Adipocyte (in vitro differentiated cells): Measurements from ENCODE around the gene SPATA22.
A peak's percentile ranks its signal among the peaks of the same experiment; 100 is the strongest.

Source experiments
- DNase-seq: peaks from one replicate; pipeline ENCODE4 v3.0.0-alpha.2; 2015; ENCODE audit warnings: low read depth
- H3K27me3 ChIP-seq: replicated peaks from 2 replicates; pipeline ENCODE4 v1.7.0; 2013; ENCODE audit warnings: mild to moderate bottlenecking, low read length, moderate library complexity; ENCODE audit not compliant: control insufficient read depth, insufficient read depth
- H3K36me3 ChIP-seq: 2 replicates; pipeline ENCODE4 v1.7.0; 2013; ENCODE audit warnings: low read length, mild to moderate bottlenecking, moderate library complexity; ENCODE audit not compliant: control insufficient read depth, insufficient read depth, severe bottlenecking
- H3K4me1 ChIP-seq: 2 replicates; pipeline ENCODE4 v1.7.0; 2013; ENCODE audit warnings: mild to moderate bottlenecking, low read length, moderate library complexity; ENCODE audit not compliant: control insufficient read depth, insufficient read depth
- H3K4me3 ChIP-seq: 2 replicates; pipeline ENCODE4 v1.7.0; 2013; ENCODE audit warnings: mild to moderate bottlenecking, low read length, moderate library complexity
- H3K9ac ChIP-seq: 2 replicates; pipeline ENCODE4 v1.7.0; 2013; ENCODE audit warnings: mild to moderate bottlenecking, low read length, moderate library complexity
- H3K9me3 ChIP-seq: 2 replicates; pipeline ENCODE4 v1.7.0; 2013; ENCODE audit warnings: mild to moderate bottlenecking, low read length, moderate library complexity; ENCODE audit not compliant: control insufficient read depth

The SPATA22 gene

DNA sequence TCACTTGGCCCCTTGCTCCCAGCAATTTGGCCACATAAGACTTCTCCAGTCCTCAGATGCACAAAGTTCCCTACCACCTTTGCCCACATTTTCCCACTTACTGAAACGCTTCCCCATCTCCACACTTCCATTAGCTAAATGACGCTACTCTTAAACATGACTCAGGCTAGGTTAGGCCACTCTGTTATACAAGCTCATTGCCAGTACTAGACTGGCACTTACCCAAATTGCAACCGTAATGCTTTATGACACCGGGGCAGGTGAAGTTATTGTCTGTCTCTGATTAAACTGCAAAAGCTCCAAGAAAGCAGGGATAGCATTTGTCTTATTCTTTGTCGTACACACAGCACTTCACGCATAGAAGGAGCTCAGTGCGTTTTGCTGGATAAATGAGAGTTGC is 33.4 kb upstream of the SPATA22 start:
- Histone ChIP-seq H3K36me3 (no peaks in the 10 kb centered on the region), H3K27me3 (no peaks in the 10 kb centered on the region), H3K9me3 (peaks cover 3% of the 10 kb centered on the region), H3K4me1 (peaks cover 10% of the 10 kb centered on the region), H3K9ac (no peak overlapping the region), H3K4me3 (no peak overlapping the region)
- no peak for DNase-seq

DNA sequence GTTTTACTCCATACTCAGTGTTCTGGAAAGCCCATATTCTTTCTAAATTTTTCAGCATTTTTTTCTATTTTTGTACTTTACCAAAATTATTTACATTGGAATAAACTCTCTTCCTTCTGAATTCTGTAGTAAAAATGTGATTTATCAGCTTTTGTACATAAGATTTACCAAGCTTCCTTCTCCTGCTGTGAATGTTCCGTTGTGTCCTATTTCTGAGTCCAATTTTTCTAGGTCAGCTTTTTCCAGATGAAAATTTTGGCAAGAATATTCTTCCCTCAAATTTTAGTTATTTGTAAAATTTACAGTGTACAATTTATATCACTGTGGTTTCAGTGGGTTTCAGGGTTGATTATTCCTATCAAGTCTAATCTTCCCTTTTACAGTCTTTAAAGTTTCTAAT is 31.7 kb upstream of the SPATA22 start:
- Histone ChIP-seq H3K27me3 (no peaks in the 10 kb centered on the region), H3K9me3 (peaks cover 3% of the 10 kb centered on the region)

DNA sequence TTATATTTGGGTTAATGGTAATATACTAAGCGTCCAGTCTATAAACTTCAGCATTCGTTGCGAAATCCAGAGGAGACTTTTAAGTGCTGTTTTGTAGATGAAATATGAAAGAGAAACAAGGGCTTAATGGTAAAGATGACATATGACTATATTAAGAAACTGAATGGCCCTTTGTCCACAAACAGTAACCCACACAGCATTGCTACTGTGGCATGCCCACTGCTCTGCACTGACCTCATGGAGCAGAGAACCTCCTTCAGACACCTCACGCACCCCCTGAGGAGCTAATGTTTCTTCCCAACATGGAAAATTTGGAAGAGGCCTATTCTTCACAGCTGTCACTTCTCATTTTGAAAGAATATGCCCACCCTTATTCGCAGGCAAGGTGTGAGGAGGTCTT is 30.8 kb upstream of the SPATA22 start:
- peaks cover 10% of the 10 kb centered on the region for H3K4me1 ChIP-seq
- H3K36me3 ChIP-seq, result no peaks in the 10 kb centered on the region
- peaks cover 3% of the 10 kb centered on the region for H3K9me3 ChIP-seq
- H3K9ac ChIP-seq, result no peak overlapping the region
- no peak overlapping the region for H3K4me3 ChIP-seq
- DNase-seq, result no peak
- H3K27me3 ChIP-seq, result no peaks in the 10 kb centered on the region

More for the DNA sequence above, 31.7 kb upstream of the SPATA22 start:
- H3K4me1 ChIP-seq, result peaks cover 10% of the 10 kb centered on the region
- no peaks in the 10 kb centered on the region for H3K36me3 ChIP-seq
- H3K9ac ChIP-seq, result no peak overlapping the region
- H3K4me3 ChIP-seq, result no peak overlapping the region
- DNase-seq, result no peak

GRCh38 chr17:3501344-3501743 is 29.7 kb upstream of the SPATA22 start:
- DNase-seq, result no peak
- Histone ChIP-seq H3K4me3 (no peak overlapping the region), H3K9ac (no peak overlapping the region), H3K4me1 (peaks cover 10% of the 10 kb centered on the region), H3K27me3 (no peaks in the 10 kb centered on the region), H3K36me3 (peaks cover 1% of the 10 kb centered on the region), H3K9me3 (peaks cover 3% of the 10 kb centered on the region)

DNA sequence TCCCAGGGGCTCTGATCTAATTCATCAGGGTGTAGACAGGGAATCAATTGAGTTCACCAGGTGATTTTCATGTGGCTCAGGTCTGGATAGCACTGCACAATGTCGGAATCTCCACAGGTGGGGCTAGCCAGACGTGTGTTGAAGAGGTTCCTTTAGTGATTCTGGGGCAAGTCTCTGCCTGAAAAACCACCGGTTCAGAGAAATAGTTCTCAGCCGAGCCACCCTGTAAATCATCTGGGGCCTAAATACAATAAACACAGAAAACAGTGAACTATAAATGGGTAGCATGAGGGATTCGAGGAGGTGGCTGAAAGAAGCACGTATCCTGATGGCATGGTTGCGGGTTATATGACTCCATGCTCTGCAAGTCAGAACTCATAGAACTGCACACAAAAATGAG is 25.5 kb upstream of the SPATA22 start:
- peaks cover 23% of the 10 kb centered on the region for H3K36me3 ChIP-seq
- H3K4me3 ChIP-seq, result no peak overlapping the region
- H3K4me1 ChIP-seq, result peaks cover 2% of the 10 kb centered on the region
- H3K9ac ChIP-seq, result no peak overlapping the region
- peaks cover 3% of the 10 kb centered on the region for H3K9me3 ChIP-seq
- DNase-seq, result no peak
- H3K27me3 ChIP-seq, result no peaks in the 10 kb centered on the region

DNA sequence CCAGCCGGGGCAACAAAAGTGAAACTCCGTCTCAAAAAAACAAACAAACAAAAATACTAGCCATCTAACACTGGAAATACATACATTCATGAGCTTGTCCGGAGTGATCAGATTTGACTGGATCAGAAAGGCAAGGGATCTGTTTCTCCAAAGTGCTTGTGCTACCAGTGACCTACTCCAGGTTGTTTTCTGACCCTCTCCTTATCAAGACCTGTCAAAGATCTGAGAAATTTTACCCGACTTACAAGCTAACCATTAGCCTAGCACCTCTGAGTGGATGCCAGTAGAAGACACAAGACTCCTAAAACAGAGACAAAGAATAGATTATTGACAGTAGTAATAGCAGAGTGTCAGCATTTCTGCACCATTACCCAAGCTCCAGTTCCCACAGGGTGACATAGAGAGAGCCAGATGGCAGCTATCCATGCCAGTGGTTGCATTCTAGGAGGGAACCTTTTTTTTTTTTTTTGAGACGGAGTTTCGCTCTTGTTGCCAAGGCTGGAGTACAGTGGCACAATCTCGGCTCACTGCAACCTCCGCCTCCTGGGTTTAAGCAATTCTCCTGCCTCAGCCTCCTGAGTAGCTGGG is 14.0 kb upstream of the SPATA22 start:
- no peaks in the 10 kb centered on the region for H3K4me1 ChIP-seq
- H3K4me3 ChIP-seq, result no peak overlapping the region
- H3K9me3 ChIP-seq, result no peaks in the 10 kb centered on the region
- H3K27me3 ChIP-seq, result no peaks in the 10 kb centered on the region
- DNase-seq, result no peak
- H3K9ac ChIP-seq, result no peak overlapping the region
- peaks cover 38% of the 10 kb centered on the region for H3K36me3 ChIP-seq

- Histone ChIP-seq H3K4me3 (no peak overlapping the region), H3K27me3 (no peaks in the 10 kb centered on the region), H3K4me1 (no peaks in the 10 kb centered on the region), H3K9ac (no peak overlapping the region), H3K9me3 (no peaks in the 10 kb centered on the region), H3K36me3 (peaks cover 20% of the 10 kb centered on the region)
- DNase-seq, result no peak
Measured at GRCh38 chr17:3482852-3483251, 11.2 kb upstream of the SPATA22 start.

DNA sequence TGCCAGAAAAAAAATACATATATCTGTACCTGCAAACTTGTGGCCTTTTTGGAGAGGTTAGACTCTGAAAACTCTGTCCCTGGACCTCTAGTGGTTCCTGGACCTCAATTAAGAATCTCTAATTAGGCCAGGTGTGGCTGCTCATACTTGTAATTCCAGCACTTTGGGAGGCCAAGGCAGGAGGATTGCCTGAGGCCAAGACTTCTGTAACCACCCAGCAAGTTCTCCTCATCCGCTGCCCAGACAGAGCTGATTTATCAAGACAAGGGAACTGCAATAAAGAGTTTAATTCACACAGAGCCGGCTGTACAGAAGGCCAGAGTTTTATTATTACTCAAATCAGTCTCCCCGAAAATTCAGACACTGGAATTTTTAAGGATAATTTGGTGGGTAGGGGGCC is 8.4 kb upstream of the SPATA22 start:
- no peak overlapping the region for H3K9ac ChIP-seq
- peaks cover 14% of the 10 kb centered on the region for H3K36me3 ChIP-seq
- no peak overlapping the region for H3K4me3 ChIP-seq
- no peaks in the 10 kb centered on the region for H3K9me3 ChIP-seq
- DNase-seq, result no peak
- H3K27me3 ChIP-seq, result no peaks in the 10 kb centered on the region
- peaks cover 10% of the 10 kb centered on the region for H3K4me1 ChIP-seq

DNA sequence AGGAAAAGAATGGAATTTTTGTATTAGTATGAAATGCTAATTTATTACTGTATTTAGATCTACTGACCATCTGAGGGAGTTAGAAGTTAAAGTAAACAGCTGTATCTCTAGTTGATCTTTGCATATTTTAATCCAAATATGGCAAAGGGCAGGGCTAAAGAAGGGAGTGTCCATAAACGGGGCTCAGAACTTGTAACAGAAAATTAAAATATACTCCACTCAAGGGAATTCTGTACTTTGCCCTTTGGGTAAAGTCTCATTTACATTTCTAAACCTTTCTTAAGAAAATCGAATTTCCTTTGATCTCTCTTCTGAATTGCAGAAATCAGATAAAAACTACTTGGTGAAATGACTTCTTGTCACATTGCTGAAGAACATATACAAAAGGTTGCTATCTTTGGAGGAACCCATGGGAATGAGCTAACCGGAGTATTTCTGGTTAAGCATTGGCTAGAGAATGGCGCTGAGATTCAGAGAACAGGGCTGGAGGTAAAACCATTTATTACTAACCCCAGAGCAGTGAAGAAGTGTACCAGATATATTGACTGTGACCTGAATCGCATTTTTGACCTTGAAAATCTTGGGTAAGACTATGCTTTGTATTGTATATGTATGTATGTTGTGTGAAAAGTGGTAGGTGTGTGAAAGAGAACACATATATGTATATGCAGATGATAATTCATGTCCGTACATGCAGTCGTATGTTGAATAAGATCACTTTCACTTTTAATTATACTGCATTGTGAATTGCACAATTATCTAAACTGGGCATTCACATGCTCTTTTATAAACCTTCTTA is 4.4 kb upstream of the SPATA22 start, which contains the start of gene ASPA:
Gene ASPA, plus strand, starts transcription at position 186 of the 799 bp plus-strand sequence. Its CDS starts 163 bp downstream, at position 349.
- H3K27me3 ChIP-seq, result no peaks in the 10 kb centered on the region
- no peak for DNase-seq

GRCh38 chr17:3475251-3475685 is 3.6 kb upstream of the SPATA22 start:
- Histone ChIP-seq H3K4me3 (peak overlapping the region; percentile 92), H3K4me1 (peaks cover 20% of the 10 kb centered on the region), H3K27me3 (no peaks in the 10 kb centered on the region), H3K9me3 (no peaks in the 10 kb centered on the region), H3K36me3 (no peaks in the 10 kb centered on the region), H3K9ac (peak overlapping the region; percentile 95)
- DNase-seq, result no peak

More for the DNA sequence above, 4.4 kb upstream of the SPATA22 start, which contains the start of gene ASPA:
- Histone ChIP-seq H3K36me3 (no peaks in the 10 kb centered on the region), H3K9me3 (no peaks in the 10 kb centered on the region), H3K4me3 (peak within 1 kb of the TSS; percentile 92), H3K4me1 (peaks cover 20% of the 10 kb centered on the region), H3K9ac (peak within 1 kb of the TSS; percentile 95)

DNA sequence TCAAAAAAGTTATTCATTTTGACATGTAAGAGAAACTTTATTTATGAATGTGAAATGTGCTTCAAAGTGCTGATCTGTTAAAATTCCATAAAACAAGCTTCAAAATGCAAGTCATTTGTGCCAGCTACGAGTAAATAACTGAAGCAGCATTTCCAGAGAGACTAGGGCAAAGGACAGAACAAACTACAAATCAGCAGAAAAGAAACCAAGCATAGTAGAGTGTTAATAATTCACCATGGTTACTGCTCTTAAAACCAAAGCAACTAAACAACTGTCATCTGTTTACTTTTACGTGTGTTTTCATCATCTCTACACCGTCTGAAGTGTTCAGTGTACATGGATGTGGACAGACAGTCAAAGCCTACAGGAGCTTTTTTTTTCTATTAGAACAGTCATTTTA is 2.6 kb upstream of the SPATA22 start:
- DNase-seq, result peak; percentile 10
- no peaks in the 10 kb centered on the region for H3K9me3 ChIP-seq
- peaks cover 20% of the 10 kb centered on the region for H3K4me1 ChIP-seq
- peak overlapping the region; percentile 92 for H3K4me3 ChIP-seq
- no peaks in the 10 kb centered on the region for H3K36me3 ChIP-seq
- H3K27me3 ChIP-seq, result no peaks in the 10 kb centered on the region
- peak overlapping the region; percentile 95 for H3K9ac ChIP-seq
